RPMI7951 (cell line): ENCODE measurements around the gene TTLL11. TPM values are rescaled to one million over a fixed set of nuclear protein-coding genes. Genes with fewer than 3 reads are reported as not detected.
"Not testable (repeated sequence)": the region's sequence is repeated elsewhere in the genome, so short reads cannot be mapped to it uniquely, and the experiment has no call there.

Experiments used
- DNase-seq: peaks from one replicate; pipeline ENCODE4 v3.0.0-alpha.2; 2012; ENCODE audit warnings: low read depth
- total RNA-seq: library from RNA; depleted of rRNA; stranded (reverse); fragments of >200 nt; shearing (Covaris generic); gene quantifications from 2 replicates; pipeline ENCODE4 v1.2.3, GENCODE V29; 2014

Gene TTLL11
- total RNA-seq, 1 experiment from 2014 or later = 0.60 TPM

DNA sequence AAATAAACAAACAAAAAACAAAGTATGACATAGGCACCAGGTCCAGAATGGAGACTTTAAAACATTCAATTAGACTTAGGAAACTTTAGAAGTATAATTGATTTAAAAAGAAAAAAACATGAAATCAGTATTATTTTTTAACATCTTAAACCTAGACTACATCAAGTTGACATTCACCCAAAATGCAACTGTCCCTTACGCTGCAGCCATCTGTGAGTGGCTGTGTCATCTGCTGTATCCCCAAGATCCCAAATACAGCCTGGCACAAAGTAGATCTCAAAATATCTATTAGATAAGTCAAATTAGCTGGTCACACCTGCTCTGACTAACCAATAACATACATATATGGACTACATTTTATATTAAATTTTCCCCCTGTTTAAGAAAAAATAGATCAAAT, 7.8 kb downstream of the TTLL11 start:
- no peak for DNase-seq

DNA sequence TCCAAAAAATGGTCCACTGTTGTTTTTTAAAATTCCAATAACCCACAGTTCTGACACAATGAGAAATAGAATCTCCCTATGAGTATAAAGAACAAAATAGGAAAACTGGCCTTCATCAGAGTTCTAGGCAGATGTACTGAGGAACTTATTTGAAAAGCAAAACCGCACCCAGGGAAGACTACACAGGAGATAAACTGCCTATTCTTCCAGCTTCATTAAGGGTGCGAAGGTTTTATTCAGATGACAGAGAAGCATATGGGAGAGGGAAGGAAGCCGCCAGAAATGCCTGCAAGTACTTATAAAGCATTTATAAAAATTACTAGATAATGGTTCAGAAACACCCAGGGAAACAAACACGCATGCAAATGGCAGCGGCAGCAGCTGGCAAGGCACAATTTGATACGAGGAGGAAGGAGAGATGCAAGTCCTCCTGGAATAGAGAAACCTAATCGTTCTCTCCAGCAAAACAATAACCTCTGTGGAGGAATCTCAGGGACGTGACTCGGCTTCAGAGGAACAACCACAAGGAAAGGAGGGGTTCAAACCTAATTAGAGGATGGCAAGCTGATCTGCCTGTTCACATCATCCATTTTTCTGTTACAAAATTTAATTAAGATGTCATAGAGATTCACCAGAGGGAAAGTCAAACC, 9.0 kb downstream of the TTLL11 start:
- no peak for DNase-seq

DNA sequence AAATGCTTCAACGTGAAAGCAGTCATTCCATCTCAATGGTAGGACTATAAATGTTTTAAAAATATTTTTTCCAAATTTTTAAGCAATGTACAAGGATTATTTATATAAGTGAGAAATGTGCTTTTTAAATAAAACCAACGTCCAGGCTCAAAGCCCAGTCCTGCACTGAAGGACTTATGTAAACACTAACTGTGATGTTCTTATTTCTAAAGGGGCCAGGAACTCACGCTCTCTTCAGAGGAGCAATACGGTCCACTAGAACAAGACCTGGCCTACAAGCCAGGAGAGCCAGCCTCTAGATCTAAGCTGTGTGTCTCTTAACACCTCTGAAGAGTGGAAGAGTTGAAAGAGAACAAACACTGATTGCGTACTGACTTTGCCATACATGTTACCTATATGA, 12.1 kb downstream of the TTLL11 start:
- DNase-seq = no peak

DNA sequence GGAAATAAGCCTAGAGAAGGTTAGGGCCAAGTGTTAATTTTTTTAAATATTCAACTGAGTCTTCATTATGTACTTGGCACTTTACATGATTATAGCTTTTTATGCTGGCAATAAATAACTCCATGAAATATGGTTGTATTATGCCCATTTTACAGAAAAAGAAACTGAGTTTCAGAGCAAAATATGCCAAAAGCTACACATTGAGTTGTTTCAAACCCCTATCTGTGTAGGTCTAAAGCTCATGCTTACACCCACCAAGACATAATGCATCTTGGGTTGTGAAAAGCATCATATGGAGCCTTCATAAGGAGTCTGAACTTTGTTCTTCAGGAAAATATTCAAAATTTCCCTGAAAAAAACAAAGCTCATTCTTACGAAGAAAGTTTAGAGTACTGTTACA, 14.6 kb downstream of the TTLL11 start:
- DNase-seq = no peak

DNA sequence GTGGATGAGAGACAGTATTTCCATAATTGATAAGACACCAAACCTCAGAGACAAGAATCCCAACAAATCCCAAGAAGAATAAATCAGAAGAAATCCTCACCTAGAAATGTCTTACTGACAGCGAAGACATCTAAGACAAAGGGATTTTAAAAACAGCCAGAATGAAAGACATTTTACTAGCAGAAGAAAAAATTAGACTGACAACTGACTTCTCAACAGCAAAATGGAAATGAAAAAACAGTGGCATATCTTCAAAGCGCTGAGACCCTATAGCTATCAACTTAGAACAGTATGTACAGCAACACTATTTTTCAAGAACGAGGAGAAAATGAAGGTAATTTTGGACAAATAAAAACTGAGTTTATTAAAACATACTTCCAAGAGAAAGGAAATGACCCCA, 16.3 kb downstream of the TTLL11 start:
- no peak for DNase-seq

DNA sequence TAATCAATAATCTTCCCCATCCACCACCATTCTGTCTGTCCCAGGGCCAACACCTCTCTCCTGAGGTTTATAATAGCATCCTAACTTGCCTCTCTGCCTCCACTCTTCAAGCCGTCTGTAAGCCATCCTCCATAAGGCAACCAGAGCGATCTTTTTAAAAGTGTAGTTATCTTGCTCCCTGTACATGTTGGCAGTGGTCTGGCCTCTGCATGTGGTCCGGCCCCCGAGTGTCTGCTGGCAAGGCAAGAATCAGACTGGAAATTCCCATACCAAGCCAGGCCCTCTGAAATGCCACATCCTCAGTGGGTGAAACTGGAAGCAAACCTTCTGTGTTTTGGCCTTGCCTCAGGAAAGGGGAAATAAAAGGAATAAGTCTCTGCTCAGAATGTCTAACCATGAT, 17.0 kb downstream of the TTLL11 start:
- no peak for DNase-seq

DNA sequence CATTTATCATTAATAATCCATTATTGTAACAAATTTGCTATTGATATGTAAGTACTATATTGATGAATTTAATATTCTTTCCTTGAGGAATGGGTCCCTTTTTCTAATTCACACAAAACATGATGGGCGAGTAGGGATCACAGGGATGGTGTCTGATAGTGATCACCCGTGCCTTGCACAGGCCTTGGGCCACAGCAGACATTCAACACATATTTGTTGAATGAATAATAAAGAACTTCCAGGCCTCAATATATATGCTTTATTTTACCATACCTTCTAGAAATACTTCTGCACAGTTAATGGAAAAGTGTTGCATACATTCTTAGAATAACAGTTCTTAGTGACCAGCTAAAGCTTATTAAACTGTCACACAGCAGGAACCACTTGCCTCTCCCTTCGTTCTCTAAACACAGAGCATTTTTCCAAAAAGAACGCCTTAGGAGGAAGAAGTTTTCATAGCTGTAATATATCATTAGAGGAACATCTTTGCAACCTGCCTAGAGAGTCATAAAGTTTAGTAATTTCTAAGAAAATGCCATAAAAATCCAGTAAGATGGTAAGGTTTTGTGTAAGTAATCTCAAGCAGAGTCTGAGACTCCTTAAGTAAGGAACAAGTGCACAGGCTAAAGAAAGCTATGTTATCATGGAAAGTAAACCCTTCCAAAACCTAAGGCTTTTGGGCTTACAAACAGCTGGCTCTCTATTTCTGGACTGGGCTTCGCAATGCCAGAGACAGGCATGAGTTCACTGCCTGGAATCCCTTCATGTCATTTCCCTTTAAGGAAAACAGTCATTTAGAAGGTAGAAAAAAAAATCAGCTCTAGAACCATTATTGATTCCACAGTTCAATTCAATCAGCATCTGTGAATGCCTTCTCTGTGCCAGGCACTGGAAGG, 17.7 kb downstream of the TTLL11 start:
- DNase-seq = no peak

DNA sequence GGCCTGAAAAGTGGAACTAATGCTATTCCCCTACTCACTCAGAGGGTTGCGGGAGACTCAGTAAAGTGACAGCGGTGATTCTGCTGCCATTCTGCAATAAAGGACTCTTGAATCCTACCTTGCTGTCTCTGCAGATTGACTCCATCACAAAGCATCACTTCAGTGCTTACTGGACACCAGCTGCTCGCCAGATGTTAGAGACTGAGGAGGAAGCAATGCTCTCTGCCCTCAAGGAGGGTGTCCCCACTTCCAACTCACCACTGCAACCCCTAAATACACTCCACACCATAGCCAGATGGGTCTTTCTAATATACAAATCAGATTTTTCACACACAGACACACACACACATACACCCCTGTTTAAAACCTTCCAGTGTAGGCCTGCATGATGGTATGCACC, 21.4 kb downstream of the TTLL11 start:
- peak; percentile 15 for DNase-seq

DNA sequence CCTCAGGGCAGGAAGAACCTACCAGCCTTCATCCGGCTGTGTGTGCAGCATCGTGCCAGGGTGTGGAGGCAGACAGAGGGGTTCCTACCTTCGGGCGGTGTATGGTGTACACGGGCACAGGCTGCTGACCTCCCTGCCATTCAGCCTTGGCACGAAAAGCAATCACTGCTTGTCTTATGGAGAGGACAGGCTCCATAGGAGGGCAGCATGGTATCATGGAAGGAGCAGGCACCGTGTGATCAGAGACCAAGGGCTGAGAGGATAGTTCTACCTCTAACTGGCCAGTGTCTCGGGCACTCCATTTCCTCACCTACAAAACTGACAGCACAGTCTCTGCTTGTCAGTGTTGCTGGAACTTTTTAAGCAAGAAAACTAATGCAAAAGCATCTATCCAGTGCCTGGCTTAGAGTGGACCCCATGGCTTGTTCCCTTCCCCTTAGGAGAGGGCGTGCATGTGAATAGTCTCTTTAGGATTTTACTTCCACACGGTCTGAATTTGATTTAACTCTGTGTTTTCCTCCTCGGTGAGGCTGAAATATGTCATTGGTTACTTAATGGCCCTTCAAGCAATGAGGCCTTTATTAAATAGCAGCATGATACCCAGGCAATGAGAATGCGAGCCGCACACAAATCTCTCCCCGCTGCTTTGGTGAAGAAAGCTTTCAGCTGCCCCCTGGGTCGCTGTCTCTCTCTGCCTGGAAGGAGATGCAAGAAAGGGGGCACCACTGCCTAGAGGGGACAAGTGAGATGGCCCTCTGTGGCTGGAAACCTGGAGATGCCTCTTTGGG, 22.2 kb downstream of the TTLL11 start:
- DNase-seq = no peak

DNA sequence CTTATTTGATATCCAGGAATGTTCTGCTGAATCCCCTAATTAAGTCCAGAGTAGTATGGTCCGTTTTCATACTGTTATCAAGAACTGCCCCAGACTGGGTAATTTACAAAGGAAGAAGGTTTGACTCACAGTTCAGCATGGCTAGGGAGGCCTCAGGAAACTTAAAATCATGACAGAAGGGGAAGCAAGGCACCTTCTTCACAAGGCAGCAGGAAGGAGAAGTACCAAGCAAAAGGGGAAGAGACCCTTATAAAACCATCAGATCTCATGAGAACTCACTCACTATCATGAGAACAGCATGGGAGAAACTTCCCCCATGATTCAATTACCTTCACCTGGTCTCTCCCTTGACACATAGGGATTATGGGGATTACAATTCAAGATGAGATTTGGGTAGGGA, 26.4 kb downstream of the TTLL11 start:
- DNase-seq = not testable (repeated sequence)

DNA sequence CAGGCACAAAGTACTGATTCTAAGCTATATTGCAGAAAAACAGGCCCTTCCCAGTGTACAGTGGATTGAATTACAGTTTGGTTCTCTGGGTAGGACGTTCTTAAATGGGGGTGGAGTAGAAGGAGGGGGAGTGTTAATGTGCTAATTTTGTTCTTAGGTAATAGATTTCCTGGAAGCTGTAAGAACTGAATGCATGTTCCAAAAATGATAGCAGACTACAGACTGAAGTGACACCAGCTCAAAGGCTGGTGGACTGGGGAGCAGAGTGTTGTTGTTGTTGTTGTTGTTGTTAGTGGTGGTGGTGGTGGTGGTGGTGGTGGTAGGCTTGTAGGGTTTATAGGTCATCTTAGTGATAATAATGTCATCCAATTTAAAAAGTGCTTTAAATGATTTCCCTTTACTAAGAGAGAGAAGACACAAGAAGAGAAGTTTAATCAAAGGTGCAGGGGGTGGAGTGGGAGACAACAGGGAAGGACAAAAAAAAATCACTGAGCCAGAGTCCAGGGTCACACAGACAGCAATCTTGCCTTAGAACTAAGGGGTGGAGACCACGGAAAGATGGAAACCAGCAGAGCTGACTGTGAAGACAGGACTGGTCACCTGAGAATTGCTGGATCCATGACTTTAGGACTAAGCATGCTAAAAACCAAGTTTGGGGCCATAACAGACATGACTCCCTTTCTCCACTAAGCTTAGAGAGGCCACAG, 27.0 kb downstream of the TTLL11 start:
- DNase-seq = no peak

DNA sequence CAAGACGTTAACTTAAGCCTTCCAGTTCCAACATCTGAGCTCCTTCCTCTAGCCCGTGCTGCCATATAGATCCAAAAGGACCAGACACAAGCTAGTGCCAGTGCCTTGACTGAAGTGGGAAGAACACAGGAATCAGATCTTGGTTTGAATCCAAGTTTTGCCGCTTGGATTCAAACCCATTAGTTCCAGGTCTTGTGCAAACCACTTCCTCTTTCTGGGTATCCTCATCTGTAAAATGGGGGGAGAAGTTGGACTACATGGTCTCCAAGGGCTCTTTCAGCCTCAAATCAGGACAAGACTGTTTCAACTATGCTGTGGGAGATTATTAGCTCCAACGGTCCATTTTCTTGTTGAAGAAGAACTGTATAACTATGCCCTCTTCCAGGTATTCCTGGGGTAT, 32.6 kb downstream of the TTLL11 start:
- no peak for DNase-seq

DNA sequence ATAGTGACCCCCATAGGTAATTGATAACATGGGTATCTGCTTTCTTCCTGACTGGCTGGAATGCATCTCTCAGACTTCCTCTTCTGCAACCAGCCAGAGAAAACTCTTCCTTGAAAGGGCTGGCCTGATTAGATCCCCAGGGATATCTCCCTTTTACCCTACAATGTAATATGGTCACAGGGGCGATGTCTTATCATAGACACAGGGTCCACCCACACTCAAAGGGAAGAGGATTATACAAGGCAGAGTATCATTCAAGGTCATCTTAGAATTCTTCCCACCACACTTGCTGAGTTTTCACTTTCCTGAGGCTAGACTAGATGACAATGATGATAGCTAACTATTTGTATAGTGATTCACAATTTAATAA, 33.2 kb downstream of the TTLL11 start:
- DNase-seq = no peak

DNA sequence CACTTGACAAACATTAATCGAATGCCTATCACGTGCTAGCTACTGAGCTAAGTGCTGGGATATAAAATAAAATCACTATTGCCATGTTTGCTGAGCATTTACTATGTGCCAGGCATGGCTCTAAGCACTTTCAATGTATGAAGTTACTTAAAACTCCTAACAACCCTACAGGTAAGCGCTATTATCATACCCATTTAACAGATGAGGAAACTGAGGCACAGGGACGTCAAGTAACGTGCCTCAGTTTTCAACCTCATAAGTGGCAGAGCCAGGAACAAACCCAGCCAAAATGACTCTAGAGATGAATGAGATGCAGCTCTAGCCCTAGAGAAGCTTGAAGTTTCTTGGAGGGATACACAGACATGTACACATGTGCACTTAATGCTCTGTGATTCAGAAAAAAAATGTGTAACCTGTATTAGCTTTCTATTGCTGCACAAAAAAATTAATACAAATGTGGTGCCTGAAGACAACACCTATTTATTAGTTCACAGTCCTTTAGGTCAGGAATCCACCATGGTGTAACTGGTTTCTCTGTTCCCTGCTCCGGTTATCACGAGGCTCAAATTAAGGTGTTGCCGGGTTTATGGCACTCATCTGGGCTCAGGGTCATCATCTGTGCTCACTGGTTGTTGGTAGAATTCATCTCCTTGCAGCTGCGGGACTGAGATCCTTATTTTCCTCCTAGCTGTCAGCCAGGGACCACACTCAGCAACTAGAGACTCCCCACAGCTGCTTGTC, 33.7 kb downstream of the TTLL11 start:
- no peak for DNase-seq

DNA sequence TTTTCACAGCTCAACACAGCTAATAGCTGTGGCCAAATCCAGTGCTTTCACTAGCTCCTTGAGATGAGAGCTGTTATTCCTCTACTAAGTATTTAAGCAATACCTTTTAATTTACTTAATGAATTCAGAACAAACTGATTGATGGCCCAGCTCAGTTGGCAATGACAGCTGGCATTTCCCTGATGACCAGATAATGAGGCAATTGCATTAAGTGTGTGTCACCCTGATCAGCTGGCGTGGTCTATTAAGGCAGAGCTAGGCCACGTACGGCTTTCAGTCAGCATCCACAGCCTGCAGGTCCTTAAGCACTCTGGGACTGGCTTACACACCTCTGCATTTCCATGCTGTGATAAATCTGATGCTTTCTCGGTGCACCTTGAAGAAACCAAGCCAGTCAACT, 34.4 kb downstream of the TTLL11 start:
- DNase-seq = no peak

DNA sequence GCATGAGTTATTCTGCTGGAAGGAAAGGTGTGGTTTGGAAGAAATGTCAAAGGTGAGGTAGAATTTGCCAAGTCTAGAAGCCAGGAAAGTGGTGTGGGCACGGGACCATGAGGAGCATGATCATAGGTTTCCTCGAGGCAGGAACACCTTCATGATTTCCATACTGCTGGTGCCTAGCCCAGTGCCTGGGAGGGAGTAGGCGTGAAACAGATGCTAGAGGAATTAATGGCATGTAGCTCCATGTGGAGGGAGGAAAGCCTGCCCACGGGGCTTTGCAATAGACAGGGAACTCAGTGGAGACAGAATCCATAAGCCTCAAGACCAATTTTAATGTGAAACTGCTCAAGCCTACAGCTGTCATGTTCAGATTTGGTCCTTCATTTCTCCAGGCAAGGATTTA, 35.1 kb downstream of the TTLL11 start:
- no peak for DNase-seq

DNA sequence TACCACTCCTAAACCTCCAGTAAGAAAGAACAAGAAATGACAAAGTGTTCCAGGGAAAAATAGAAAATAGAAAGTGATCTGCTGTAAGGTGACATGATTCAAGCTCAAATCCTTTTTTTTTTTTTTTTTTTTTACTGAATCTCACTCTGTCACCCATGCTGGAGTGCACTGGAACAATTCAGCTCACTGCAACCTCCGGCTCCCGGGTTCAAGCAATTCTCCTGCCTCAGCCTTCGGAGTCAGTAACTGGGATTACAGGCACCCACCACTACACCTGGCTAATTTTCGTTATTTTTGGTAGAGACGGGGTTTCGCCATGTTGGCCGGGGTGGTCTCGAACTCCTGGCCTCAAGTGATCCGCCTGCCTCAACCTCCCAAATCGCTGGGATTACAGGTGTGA, 35.9 kb downstream of the TTLL11 start:
- no peak for DNase-seq

DNA sequence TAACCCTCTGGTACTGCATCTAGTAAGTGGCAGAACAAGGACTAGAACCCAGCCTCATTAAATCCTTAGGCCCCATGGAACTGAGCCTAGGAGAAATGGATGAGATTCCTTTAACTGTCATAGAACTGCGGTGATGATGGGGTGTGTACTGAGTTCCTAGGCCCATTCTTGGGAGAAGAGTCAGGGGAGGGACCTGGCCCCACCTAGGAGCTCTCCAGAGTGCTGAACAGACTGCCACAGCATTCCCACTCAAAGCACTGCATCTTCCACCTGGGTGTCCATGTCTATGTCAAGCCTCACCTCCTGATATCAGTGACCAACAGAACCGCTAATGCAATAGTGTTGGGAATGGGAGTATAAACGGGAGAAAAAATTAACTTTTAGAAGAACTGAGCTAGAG, 36.6 kb downstream of the TTLL11 start:
- DNase-seq = peak; percentile 1

DNA sequence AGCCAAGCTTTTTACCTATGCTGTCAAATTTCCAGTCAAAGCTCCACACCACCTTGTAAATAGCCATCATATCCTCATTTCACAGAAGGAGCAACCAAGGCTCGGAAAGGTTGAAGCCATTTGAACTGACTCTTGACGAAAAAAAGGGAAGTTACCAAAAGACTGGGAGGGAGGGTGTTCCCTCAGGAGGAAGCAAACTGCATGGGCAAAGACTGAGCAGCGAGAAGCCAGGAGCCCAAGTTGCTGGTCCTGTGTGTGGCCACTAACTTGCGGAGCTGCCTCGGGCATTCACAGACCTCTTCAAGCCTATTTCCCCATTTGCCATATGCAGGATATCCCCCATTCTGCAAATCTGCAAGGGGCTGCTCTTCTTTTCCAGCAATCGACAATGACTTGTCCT, 37.4 kb downstream of the TTLL11 start:
- DNase-seq = no peak

DNA sequence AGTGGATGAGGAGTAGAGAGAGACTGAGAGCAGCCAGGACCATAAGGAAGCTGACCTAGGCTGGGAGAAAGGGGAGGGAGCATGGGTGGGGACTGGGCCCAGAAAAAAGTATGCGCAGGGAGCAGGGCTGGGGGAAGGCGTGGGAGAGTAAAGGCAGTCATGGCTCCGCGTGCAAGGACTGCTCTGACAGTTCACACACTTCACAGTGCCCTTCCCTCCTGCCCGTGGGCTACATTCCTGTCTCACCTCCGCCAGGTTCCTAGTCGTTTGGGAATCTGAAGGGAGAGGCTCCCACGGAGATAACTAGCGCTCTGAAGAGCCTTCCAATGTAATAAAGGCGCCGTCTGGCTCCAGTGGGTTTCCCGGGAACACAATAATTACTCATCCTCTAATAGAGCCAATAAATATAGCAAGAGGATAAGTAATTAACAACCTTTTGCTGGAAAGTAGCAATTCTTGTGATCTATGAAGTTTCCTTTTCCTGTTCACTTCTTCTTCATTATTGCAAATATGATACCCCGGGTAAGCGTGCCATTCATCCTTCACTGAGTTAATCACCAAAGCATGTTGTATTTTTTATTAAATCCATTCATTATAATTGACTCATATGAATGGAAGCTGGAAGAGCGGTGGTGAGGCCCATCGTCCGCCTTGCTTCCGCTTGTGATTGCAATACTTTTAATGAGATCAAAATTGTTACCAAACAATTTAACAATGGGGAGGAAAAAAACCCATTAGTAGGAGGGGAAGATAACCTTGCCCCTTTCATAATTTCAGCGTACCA, 39.3 kb downstream of the TTLL11 start:
- no peak for DNase-seq

DNA sequence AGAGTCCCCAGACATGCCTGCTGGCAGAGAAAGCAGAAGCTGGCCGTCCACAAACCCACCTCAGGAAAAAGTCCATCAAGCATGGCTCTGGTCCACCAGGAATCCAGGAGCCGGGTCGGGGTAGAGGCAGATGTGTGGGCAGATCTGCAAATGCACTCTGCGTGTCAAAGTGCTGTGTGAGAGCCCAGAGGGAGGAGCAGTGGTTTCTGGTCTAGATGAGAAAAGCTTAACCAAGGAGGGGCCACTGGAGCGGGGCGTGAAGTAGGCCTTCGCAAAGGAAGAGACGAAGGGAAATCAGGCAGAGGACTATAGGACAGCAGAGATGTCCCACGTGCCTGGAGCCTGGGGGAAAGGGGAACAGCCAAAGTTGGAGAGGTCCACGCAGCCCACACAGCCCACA, 40.0 kb downstream of the TTLL11 start:
- no peak for DNase-seq
